ENCODE data around the gene HSD17B13.
"Not testable (repeated sequence)": the region's sequence is repeated elsewhere in the genome, so short reads cannot be mapped to it uniquely, and the experiment has no call there.

Gene HSD17B13

GRCh38 chr4:87316961-87317360 lies 5.7 kb downstream of the HSD17B13 start:
- DNase-seq (ENCODE audit: low read depth in 2 of 2), result no peak

DNA sequence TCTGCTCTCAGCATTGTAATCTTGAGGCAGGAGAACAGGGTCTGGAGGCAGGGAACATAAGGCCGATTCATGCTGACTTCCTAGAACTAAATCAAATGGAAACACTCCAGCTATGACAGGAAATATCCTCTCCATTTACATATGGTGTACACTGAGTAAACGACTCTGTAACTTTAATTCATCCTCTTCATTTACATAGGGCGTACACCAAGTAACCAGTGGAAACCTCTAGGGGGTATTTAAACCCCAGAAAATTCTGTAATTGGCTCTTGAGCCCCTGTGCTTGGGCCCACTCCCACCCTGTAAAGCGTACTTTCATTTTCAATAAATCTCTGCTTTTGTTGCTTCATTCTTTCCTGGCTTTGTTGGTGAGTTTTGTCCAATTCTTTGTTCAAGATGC lies 7.7 kb downstream of the HSD17B13 start:
- not testable (repeated sequence) for DNase-seq (ENCODE audit: low read depth in 2 of 2)

DNA sequence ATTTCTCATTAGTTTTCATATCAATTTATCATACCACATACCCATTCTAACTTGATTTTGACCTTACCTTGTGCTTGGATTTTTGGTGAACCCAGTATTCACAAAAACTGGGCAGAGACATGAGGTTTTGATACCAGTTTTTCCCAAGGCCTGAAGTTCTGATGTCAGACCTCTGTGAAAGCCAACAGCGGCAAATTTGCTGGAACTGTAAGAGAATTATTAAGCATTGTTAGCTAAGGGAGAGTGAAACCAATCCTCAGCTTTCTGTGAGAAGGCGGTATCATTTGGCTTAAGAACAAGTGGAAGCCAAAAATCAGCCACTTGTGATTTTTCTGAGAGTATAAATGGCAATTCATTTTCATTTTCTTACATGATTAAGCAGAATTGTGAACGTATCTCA lies 8.9 kb downstream of the HSD17B13 start:
- DNase-seq (ENCODE audit: low read depth in 2 of 2), result no peak

- DNase-seq (ENCODE audit: low read depth in 2 of 2), result no peak
Measured at GRCh38 chr4:87311684-87312083, 11.0 kb downstream of the HSD17B13 start.

DNA sequence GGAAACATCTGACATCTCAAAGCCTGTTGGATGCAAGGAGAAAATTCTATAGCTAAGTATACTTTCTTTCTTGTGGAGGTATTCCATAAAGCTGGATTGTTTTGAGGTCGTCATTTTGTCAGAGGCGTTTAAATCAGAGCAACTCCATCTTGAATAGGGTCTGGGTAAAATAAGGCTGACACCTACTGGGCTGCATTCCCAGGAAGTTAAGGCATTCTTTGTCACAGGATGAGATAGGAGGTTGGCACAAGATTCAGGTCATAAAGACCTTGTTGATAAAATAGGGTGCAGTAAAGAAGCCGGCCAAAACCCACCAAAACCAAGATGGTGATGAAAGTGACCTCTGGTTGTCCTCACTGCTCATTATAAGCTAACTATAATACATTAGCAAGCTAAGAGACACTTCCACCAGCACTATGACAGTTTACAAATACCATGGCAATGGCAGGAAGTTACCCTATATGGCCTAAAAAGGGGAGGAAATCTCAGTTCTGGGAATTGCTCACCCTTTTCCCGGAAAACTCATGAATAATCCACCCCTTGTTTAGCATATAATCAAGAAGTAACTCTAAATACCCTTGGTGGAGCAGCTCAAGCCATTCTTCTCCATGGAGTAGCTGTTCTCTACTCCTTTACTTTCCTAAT lies 11.9 kb downstream of the HSD17B13 start:
- DNase-seq (ENCODE audit: low read depth in 2 of 2), result no peak

DNA sequence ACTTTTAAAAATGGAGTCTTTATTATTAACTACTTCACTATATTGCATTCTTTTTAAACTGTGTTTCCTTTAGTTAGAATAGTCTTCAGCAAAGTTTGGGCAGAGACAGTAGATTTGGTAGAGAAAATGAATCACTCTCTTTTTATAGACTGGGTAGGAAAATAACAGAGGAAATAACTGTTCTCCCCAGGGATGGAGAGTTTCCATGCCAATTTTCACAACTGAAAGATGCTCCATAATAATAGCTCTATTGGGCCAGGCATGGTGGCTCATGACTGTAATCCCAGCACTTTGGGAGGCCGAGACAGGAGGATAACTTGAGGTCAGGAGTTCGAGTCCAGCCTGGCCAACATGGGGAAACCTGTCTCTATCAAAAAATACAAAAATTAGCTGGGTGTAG lies 13.1 kb downstream of the HSD17B13 start:
- DNase-seq (ENCODE audit: low read depth in 2 of 2), result no peak

GRCh38 chr4:87306056-87306455 lies 16.6 kb downstream of the HSD17B13 start:
- no peak for DNase-seq (ENCODE audit: low read depth in 2 of 2)

DNA sequence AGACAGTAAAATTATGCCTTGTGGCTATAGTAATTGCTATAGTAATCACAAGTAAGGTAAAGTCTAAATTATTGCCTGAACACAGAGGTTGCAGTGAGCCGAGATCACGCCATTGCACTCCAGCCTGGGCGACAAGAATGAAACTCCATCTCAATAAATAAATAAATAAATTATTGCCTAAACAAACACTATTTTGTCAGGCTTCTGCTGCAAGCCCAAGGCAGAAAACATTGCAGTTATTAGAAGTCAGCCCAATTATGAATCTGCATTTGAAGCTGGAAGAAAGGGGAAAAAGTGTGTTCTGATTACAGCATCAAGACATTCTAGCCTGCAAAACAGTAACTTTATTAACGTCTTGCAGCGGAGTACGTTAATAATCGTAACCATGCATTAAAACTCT lies 17.1 kb downstream of the HSD17B13 start:
- no peak for DNase-seq (ENCODE audit: low read depth in 2 of 2)

- DNase-seq (ENCODE audit: low read depth in 2 of 2), result no peak
Measured at GRCh38 chr4:87304745-87305432, 17.8 kb downstream of the HSD17B13 start.

- DNase-seq (ENCODE audit: low read depth in 2 of 2), result no peak
Measured at GRCh38 chr4:87299898-87300297, 22.8 kb downstream of the HSD17B13 start.

- DNase-seq (ENCODE audit: low read depth in 2 of 2), result no peak
Measured at GRCh38 chr4:87298362-87298761, 24.3 kb downstream of the HSD17B13 start.

GRCh38 chr4:87294911-87295310 lies 27.8 kb downstream of the HSD17B13 start:
- not testable (repeated sequence) for DNase-seq (ENCODE audit: low read depth in 2 of 2)

DNA sequence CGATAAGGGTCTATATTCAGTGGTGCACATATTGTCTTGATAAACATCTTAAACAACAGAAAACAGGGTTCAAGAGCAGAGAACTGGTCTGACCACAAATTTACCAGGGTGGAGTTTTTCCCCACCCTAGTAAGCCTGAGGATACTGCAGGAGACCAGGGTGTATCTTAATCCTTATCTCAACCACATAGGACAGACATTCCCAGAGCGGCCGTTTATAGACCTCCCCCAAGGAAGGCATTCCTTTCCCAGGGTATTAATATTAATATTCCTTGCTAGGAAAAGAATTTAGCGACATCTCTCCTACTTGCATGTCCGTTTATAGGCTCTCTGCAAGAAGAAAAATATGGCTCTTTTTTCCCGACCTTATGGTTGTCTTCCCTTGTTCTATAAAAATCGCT lies 28.8 kb downstream of the HSD17B13 start:
- DNase-seq (ENCODE audit: low read depth in 2 of 2), result not testable (repeated sequence)

DNA sequence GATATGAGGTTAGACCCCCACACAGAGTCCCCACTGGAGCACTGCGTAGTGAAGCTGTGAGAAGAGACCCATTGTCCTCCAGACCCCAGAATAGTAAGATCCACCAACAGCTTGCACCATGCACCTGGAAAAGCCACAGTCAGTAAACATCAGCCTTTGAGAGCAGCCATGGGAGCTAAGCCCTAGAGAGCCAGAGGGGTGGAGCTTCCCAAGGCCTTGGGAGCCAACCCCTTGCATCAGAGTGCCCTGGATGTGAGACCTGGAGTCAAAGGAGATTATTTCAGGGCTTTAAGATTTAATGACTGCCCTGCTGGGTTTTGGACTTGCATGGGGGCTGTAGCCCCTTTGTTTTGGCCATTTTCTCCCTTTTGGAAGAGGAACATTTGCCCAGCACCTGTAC lies 35.7 kb downstream of the HSD17B13 start:
- DNase-seq (ENCODE audit: low read depth in 2 of 2), result no peak

DNA sequence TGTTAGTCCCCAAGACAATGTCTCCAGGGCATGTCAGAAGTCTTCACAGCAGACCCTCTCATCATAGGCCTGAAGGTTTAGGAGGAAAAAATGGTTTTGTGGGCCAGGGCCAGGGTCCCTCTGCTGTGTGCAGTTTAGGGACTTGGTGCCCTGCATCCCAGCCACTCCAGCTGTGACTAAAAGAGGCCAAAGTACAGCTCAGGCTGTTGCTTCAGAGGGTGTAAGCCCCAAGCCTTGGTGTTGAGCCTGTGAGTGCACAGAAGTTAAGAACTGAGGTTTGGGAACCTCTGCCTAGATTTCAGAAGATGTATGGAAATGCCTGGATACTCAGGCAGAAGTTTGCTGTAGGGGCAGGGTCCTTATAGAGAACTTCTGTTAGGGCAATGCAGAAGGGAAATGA lies 38.4 kb downstream of the HSD17B13 start:
- not testable (repeated sequence) for DNase-seq (ENCODE audit: low read depth in 2 of 2)

DNA sequence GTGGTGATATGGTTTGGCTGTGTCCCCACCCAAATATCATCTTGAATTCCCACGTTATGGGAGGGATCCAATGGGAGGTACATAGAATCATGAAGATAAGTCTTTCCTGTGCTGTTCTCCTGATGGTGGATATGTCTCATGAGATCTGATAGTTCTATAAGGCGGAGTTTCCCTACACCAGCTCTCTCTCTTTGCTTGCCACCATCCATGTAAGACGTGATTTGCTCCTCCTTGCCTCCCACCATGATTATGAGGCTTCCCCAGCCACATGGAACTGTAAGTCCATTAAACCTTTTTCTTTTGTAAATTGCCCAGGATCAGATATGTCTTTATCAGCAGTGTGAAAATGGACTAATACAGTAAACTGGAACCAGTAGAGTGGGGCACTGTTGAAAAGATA lies 39.5 kb downstream of the HSD17B13 start:
- no peak for DNase-seq (ENCODE audit: low read depth in 2 of 2)

GRCh38 chr4:87281603-87282002 lies 41.1 kb downstream of the HSD17B13 start:
- DNase-seq (ENCODE audit: low read depth in 2 of 2), result no peak

- no peak for DNase-seq (ENCODE audit: low read depth in 2 of 2)
Measured at GRCh38 chr4:87278335-87278794, 44.3 kb downstream of the HSD17B13 start.

- no peak for DNase-seq (ENCODE audit: low read depth in 2 of 2)
Measured at GRCh38 chr4:87275311-87275710, 47.4 kb downstream of the HSD17B13 start.

- no peak for DNase-seq (ENCODE audit: low read depth in 2 of 2)
Measured at GRCh38 chr4:87274803-87275202, 47.9 kb downstream of the HSD17B13 start.

- no peak for DNase-seq (ENCODE audit: low read depth in 2 of 2)
Measured at GRCh38 chr4:87274327-87274726, 48.4 kb downstream of the HSD17B13 start.

DNA sequence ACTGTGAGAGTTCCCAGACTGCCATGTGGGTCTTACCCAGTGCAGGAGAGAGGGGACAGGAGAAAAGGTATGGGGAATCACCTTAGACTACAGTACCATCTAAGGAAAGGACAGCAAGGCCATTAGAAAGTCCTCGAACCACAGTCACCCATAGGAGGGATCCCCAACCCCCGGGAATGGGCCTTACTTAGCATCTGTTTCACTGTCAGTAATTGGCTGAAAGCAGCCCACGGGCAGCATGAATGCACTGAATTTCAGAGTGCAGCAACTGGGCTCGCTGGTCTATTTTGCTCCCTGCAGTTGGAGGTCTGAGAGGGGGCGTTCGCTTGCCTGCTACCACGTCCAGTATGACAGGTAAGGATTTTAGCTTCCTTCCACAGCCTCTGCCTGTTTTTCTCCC lies 51.9 kb downstream of the HSD17B13 start:
- DNase-seq (ENCODE audit: low read depth in 2 of 2), result no peak

DNA sequence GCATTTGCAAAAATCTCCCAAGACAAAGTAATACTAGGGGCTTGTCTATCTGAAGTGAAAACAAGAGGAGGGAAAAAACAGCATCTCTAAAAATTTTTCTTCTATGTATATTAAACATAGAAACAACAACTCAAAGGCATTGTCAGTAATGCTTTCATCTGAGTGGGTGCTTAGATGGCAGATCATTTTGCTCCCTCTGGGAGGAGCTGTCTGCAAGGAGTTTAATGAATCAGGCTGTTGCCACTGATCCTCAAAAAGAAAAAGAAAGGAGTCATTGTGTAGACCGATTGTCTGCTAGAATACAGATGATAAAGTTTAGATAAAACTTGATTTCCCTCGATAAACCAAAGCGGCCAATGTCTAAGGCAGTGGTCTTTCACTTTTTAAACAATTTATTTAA lies 52.5 kb downstream of the HSD17B13 start:
- no peak for DNase-seq (ENCODE audit: low read depth in 2 of 2)

DNA sequence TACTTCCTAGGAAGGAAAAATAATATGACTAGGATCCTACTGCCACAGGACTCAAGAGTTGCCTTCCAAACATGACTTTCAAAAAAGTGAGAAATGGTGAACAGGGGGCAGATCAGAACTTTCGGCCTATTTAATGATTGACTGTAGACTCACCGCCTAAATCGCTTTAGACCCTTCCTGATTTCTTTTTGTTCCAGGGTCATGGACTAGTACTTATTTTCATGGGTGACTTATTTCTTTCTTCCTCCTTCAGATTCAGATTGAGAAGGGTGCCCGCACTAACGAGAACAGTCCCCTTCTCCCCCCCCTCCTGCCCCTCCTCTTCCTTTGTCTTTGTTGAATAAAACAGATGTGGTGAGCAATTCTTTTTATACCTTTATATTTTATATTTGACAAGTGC lies 54.3 kb downstream of the HSD17B13 start:
- no peak for DNase-seq (ENCODE audit: low read depth in 2 of 2)
